Keratinocyte (primary cell): ENCODE measurements around the gene COASY. TPM values are rescaled to one million over a fixed set of nuclear protein-coding genes. Genes with fewer than 3 reads are reported as not detected.

Experiments
- DNase-seq: peaks from one replicate; pipeline ENCODE4 v3.0.0-alpha.2; 2011; ENCODE audit warnings: low read depth, missing footprints, low spot score
- FAIRE-seq: peaks from 2 replicates; lab custom pipeline; 2011; peaks lifted over from hg19 to GRCh38; lab: Jason Lieb, UNC
- H2AFZ ChIP-seq: 2 replicates; pipeline ENCODE4 v1.6.0; 2012; ENCODE audit warnings: low read length, control low read depth, inconsistent platforms; ENCODE audit not compliant: control insufficient read depth
- H3K27ac ChIP-seq: 2 replicates; pipeline ENCODE4 v1.5.1; 2011; ENCODE audit warnings: low read length; ENCODE audit not compliant: control insufficient read depth, insufficient read depth
- H3K27me3 ChIP-seq: 3 replicates; pipeline ENCODE4 v1.6.0; 2011; ENCODE audit warnings: low read length; ENCODE audit not compliant: control insufficient read depth, insufficient read depth; ENCODE audit errors: extremely low read depth
- H3K36me3 ChIP-seq, 2 experiments: 2 replicates in 1 of 2; 3 replicates in 1 of 2; pipeline ENCODE4 v1.5.1; 2011; ENCODE audit warnings: low read length in 2 of 2, mild to moderate bottlenecking in 1 of 2; ENCODE audit not compliant: control insufficient read depth in 2 of 2, insufficient read depth in 2 of 2; ENCODE audit errors: extremely low read depth in 1 of 2
- H3K4me1 ChIP-seq: 3 replicates; pipeline ENCODE4 v1.5.1; 2011; ENCODE audit warnings: low read length; ENCODE audit not compliant: control insufficient read depth, insufficient read depth; ENCODE audit errors: extremely low read depth
- H3K4me2 ChIP-seq: 3 replicates; pipeline ENCODE4 v1.6.0; 2011; ENCODE audit warnings: low read depth, low read length; ENCODE audit not compliant: control insufficient read depth, insufficient read depth; ENCODE audit errors: extremely low read depth
- H3K4me3 ChIP-seq, 3 experiments: fragments of 200-600 bp in 1 of 3; sonication (generic) in 1 of 3; 2 replicates in 2 of 3; 3 replicates in 1 of 3; pipeline ENCODE4 v1.5.1; 2011 to 2016; ENCODE audit warnings: low read length in 3 of 3, mild to moderate bottlenecking in 3 of 3, control low read depth in 2 of 3, inconsistent platforms in 1 of 3, low read depth in 1 of 3, mixed read lengths in 1 of 3, mixed run types in 1 of 3, moderate library complexity in 1 of 3; ENCODE audit not compliant: control insufficient read depth in 2 of 3, insufficient read depth in 2 of 3; ENCODE audit errors: extremely low read depth in 1 of 3
- H3K79me2 ChIP-seq: 2 replicates; pipeline ENCODE4 v1.6.0; 2012; ENCODE audit warnings: low read length; ENCODE audit not compliant: control insufficient read depth, insufficient read depth
- H3K9ac ChIP-seq: 3 replicates; pipeline ENCODE4 v1.6.0; 2011; ENCODE audit warnings: low read length; ENCODE audit not compliant: control insufficient read depth, insufficient read depth; ENCODE audit errors: extremely low read depth
- H3K9me1 ChIP-seq: 3 replicates; pipeline ENCODE4 v1.6.0; 2011; ENCODE audit warnings: low read length; ENCODE audit not compliant: control insufficient read depth, insufficient read depth; ENCODE audit errors: extremely low read depth
- H3K9me3 ChIP-seq: 2 replicates; pipeline ENCODE4 v1.5.1; 2012; ENCODE audit warnings: low read depth, low read length; ENCODE audit not compliant: control insufficient read depth
- H4K20me1 ChIP-seq: 3 replicates; pipeline ENCODE4 v1.6.0; 2011; ENCODE audit warnings: low read length; ENCODE audit not compliant: control insufficient read depth, insufficient read depth; ENCODE audit errors: extremely low read depth
- CTCF ChIP-seq, 3 experiments: IDR thresholded peaks in 1 of 3; conservative IDR thresholded peaks in 1 of 3; optimal IDR thresholded peaks in 1 of 3; 2 replicates in 2 of 3; 3 replicates in 1 of 3; pipeline versions ENCODE3 to v1.5.1; 2011; ENCODE audit warnings: low read length in 3 of 3, mild to moderate bottlenecking in 3 of 3, moderate library complexity in 2 of 3, control low read depth in 1 of 3, inconsistent platforms in 1 of 3; ENCODE audit not compliant: insufficient read depth in 2 of 3; ENCODE audit errors: extremely low read depth in 1 of 3
- EZH2 ChIP-seq: IDR thresholded peaks from one replicate; pipeline ENCODE4 v1.6.1; 2012; ENCODE audit warnings: inconsistent platforms, mild to moderate bottlenecking, low read length, moderate library complexity
- dilution Hi-C: fragments of 300-500 bp; cut with MboI; formaldehyde crosslinking; loops from one replicate; pipeline ENCODE4 v1.7.0; 2020; ENCODE audit warnings: low sequenced_read_pairs; ENCODE audit not compliant: extremely low pct_ligation_motif_present
- polyA plus RNA-seq, 5 experiments: library from polyadenylated mRNA; depleted of rRNA in 3 of 5; stranded (reverse) in 3 of 5; stranded (forward) in 1 of 5; unstranded in 1 of 5; fragments of >200 nt; gene quantifications; 1 replicate in 1 of 5; 2 replicates in 3 of 5; 3 replicates in 1 of 5; pipeline versions ENCODE4 v1.2.1 to v1.2.3, GENCODE V29; 2011 to 2012; ENCODE audit warnings: missing spikeins in 2 of 5, low read depth in 1 of 5, low replicate concordance in 1 of 5

Gene COASY
- polyA plus RNA-seq, 1 donor (not counting 4 experiments of a cell fraction or from before 2014, with no cell fraction given), result 26.2 TPM

- DNase-seq (no peak), FAIRE-seq (no peak)
- dilution Hi-C loops, result no loop called here
- no peak overlapping the region for H3K4me2 ChIP-seq
- no peaks in the 10 kb centered on the region for H4K20me1 ChIP-seq
- H3K4me3 ChIP-seq, result no peak overlapping the region
- peaks cover 28 to 45% of the 10 kb centered on the region in 2 experiments for H3K36me3 ChIP-seq
- H3K9me1 ChIP-seq, result no peaks in the 10 kb centered on the region
- H3K9me3 ChIP-seq, result no peaks in the 10 kb centered on the region
- H3K79me2 ChIP-seq, result peaks cover 26% of the 10 kb centered on the region
- no peak overlapping the region for H3K27ac ChIP-seq
- H3K4me1 ChIP-seq, result peaks cover 19% of the 10 kb centered on the region
- no peaks in the 10 kb centered on the region for H3K27me3 ChIP-seq
- H2AFZ ChIP-seq, result no peak overlapping the region
- TF ChIP-seq CTCF (optimal IDR thresholded peaks at IDR 0.05 in 1 of 3, IDR thresholded peaks at IDR 0.05 in 1 of 3, conservative IDR thresholded peaks at IDR 0.05 in 1 of 3; ENCODE audit: extremely low read depth in 1 of 3, insufficient read depth in 2 of 3, low read length in 3 of 3), result no peak
- no peak for TF ChIP-seq EZH2
- no peak overlapping the region for H3K9ac ChIP-seq
These were observed 18.0 kb downstream of the COASY start for GRCh38 chr17:42579794-42580551.

GRCh38 chr17:42581744-42582270, 19.9 kb downstream of the COASY start:
- DNase-seq, result no peak
- Histone ChIP-seq H3K4me2 (no peak overlapping the region), H3K9ac (no peak overlapping the region), H3K36me3 (peaks cover 31 to 49% of the 10 kb centered on the region in 2 experiments), H2AFZ (no peak overlapping the region), H3K27me3 (no peaks in the 10 kb centered on the region), H3K4me1 (peaks cover 29% of the 10 kb centered on the region), H3K9me3 (no peaks in the 10 kb centered on the region), H3K27ac (no peak overlapping the region), H3K4me3 (no peak overlapping the region), H4K20me1 (no peaks in the 10 kb centered on the region), H3K9me1 (peaks cover 4% of the 10 kb centered on the region), H3K79me2 (peaks cover 13% of the 10 kb centered on the region)
- FAIRE-seq, result no peak
- no peak for TF ChIP-seq EZH2
- TF ChIP-seq CTCF (optimal IDR thresholded peaks at IDR 0.05 in 1 of 3, IDR thresholded peaks at IDR 0.05 in 1 of 3, conservative IDR thresholded peaks at IDR 0.05 in 1 of 3; ENCODE audit: extremely low read depth in 1 of 3, insufficient read depth in 2 of 3, low read length in 3 of 3), result no peak
- dilution Hi-C loops, result no loop called here
